Caki2 (cell line): ENCODE results near the gene GAS1. TPM values are rescaled to one million over a fixed set of nuclear protein-coding genes. Genes with fewer than 3 reads are reported as not detected.

ENCODE experiments used
- DNase-seq: peaks from one replicate; pipeline ENCODE4 v3.0.0-alpha.2; 2015; ENCODE audit warnings: low read depth
- in situ Hi-C: cut with HindIII; loops from 2 replicates; pipeline ENCODE4 v1.10.0; 2016; ENCODE audit warnings: low sequenced_read_pairs, low pct_unique_long_range_greater_than_20kb, mixed read lengths
- total RNA-seq: library from RNA; depleted of rRNA; stranded (reverse); fragments of >200 nt; shearing (Covaris generic); gene quantifications from 2 replicates; pipeline ENCODE4 v1.2.3, GENCODE V29; 2014; ENCODE audit warnings: low replicate concordance

GAS1 gene
- total RNA-seq, 1 experiment from 2014 or later = 6.5 TPM

DNA sequence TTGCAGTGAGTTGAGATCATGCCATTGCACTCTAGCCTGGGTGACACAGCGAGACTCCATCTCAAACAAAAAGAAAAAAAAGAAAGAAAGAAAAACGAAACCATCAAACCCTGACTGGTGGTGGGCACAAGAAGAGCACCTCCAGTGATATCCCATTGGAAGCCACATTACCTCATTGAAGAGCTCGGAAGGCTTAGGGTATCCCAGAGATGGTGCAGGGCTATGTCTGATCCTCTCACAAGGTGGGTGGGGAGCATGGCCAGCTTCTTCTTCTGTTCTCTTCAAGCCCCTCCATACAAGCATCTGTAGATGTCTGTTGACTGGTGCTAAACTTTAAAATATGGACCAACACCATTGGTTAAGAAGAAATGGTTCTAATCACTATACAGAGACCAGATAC, 45.8 kb downstream of the GAS1 start:
- in situ Hi-C loops = no loop called here
- no peak for DNase-seq
